Ascending aorta (tissue), 2 donors: ENCODE data around the gene WASHC3. TPM values are rescaled to one million over a fixed set of nuclear protein-coding genes. Genes with fewer than 3 reads are reported as not detected.

Experiments used
- DNase-seq, 2 donors: peaks; one replicate each; pipeline ENCODE4 v3.0.0-alpha.2; 2019; ENCODE audit warnings: low spot score in 2 of 2
- H3K27ac ChIP-seq, 2 donors: fragments of 200-600 bp; sonication (generic); one replicate each; pipeline ENCODE4 v1.5.1; 2016 to 2017; ENCODE audit warnings: mild to moderate bottlenecking in 1 of 2
- H3K27me3 ChIP-seq: fragments of 200-600 bp; sonication (generic); one replicate; pipeline ENCODE4 v1.5.1; 2017
- H3K36me3 ChIP-seq, 2 donors: fragments of 200-600 bp; sonication (generic); one replicate each; pipeline ENCODE4 v1.5.1; 2016
- H3K4me1 ChIP-seq, 2 donors: fragments of 200-600 bp; sonication (generic); one replicate each; pipeline ENCODE4 v1.5.1; 2016 to 2017; ENCODE audit warnings: mild to moderate bottlenecking in 1 of 2
- H3K4me3 ChIP-seq, 2 donors: fragments of 200-600 bp; sonication (generic); one replicate each; pipeline ENCODE4 v1.5.1; 2016 to 2017; ENCODE audit warnings: mild to moderate bottlenecking in 1 of 2
- H3K9me3 ChIP-seq, 2 donors: fragments of 200-600 bp; sonication (generic); one replicate each; pipeline ENCODE4 v1.5.1; 2016
- intact Hi-C: fragments of 100-400 bp; cut with DNase I; formaldehyde crosslinking; loops from one replicate; pipeline ENCODE4 v1.15.1; 2023
- total RNA-seq: library from RNA; depleted of rRNA; stranded (reverse); fragments of >200 nt; gene quantifications from one replicate; pipeline ENCODE4 v1.1.0, GENCODE V29; 2016
- TF ChIP-seq, protein P1 (sequence below), 3 experiments: fragments of 200-600 bp in 2 of 3; fragments of 450-650 bp in 1 of 3; sonication (generic) in 2 of 3; IDR thresholded peaks; one replicate each; pipeline ENCODE4 v1.5.1; 2016 to 2019; ENCODE audit warnings: antibody characterized with exemption in 3 of 3, mild to moderate bottlenecking in 1 of 3, moderate library complexity in 1 of 3

WASHC3 gene
- total RNA-seq, 1 donor from 2014 or later = 36.4 TPM

DNA sequence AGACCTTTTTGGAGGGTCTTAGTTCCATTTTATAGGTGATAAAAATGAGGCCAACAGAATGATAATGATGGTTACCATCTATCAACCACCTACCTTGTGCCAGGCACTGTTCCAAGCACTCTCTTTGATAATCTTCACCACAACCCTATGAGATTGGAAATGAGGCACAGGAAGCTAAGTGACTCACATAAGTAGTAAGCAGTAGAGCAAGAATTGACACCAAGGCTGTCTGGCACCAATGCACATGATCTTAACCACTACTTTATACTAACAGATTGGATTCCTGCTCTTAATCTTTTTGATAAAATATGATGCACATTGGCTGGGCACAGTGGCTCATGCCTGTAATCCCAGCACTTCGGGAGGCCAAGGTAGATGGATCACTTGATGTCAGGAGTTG is 93.0 kb downstream of the WASHC3 start:
- Histone ChIP-seq H3K9me3 (no peaks in the 10 kb centered on the region), H3K4me1 (no peaks in the 10 kb centered on the region), H3K36me3 (no peaks in the 10 kb centered on the region), H3K27ac (no peak overlapping the region), H3K27me3 (no peaks in the 10 kb centered on the region), H3K4me3 (no peak overlapping the region)
- TF ChIP-seq, protein P1, sequence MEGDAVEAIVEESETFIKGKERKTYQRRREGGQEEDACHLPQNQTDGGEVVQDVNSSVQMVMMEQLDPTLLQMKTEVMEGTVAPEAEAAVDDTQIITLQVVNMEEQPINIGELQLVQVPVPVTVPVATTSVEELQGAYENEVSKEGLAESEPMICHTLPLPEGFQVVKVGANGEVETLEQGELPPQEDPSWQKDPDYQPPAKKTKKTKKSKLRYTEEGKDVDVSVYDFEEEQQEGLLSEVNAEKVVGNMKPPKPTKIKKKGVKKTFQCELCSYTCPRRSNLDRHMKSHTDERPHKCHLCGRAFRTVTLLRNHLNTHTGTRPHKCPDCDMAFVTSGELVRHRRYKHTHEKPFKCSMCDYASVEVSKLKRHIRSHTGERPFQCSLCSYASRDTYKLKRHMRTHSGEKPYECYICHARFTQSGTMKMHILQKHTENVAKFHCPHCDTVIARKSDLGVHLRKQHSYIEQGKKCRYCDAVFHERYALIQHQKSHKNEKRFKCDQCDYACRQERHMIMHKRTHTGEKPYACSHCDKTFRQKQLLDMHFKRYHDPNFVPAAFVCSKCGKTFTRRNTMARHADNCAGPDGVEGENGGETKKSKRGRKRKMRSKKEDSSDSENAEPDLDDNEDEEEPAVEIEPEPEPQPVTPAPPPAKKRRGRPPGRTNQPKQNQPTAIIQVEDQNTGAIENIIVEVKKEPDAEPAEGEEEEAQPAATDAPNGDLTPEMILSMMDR (IDR thresholded peaks at IDR 0.05) = no peak
- intact Hi-C loops = no loop called here
- DNase-seq = no peak

DNA sequence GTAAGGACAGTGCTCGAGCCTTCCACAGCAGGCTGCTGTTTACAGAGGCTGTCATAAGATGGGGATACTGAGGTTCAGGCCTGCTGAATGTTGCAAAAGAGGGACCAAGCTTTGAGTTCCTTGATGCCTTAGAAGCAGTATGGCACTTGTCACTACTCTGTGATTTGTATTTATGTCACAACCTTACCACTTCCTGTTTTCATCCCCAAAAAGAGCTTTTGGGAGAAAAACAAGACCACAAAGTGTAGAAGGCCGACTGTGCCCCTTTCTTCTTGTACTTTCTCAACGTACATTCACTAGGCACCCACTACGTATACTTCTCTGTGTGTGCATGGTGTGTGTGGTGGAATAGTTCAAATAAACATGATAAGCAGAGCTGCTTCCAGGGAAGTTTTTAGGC is 94.3 kb downstream of the WASHC3 start:
- TF ChIP-seq, protein P1 (IDR thresholded peaks at IDR 0.05) = no peak
- no peaks in the 10 kb centered on the region for H3K4me1 ChIP-seq
- no peak overlapping the region for H3K27ac ChIP-seq
- no peaks in the 10 kb centered on the region for H3K27me3 ChIP-seq
- intact Hi-C loops = no loop called here
- no peaks in the 10 kb centered on the region for H3K36me3 ChIP-seq
- H3K4me3 ChIP-seq = no peak overlapping the region
- DNase-seq = no peak
- H3K9me3 ChIP-seq = no peaks in the 10 kb centered on the region

DNA sequence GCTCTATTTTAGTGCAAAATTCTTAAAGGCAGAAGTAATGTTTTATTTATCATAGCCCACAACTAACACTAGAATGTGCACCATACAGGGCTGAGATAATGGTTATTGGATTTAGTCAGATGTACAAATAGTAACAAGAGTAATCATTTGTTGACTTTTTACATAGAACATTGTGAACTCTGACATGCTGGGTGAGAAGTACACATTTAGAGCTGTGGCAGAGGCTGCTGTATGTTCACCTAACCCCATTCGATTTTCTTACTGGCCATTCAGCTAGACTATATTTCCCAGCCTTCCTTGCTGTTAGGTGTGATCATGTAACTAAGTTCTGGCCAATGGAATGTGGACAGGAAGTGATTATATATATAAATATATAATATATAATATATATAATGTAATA is 95.3 kb downstream of the WASHC3 start:
- no peaks in the 10 kb centered on the region for H3K27me3 ChIP-seq
- H3K36me3 ChIP-seq = no peaks in the 10 kb centered on the region
- H3K27ac ChIP-seq = no peak overlapping the region
- H3K9me3 ChIP-seq = no peaks in the 10 kb centered on the region
- intact Hi-C loops = no loop called here
- DNase-seq = no peak
- H3K4me3 ChIP-seq = no peak overlapping the region
- H3K4me1 ChIP-seq = no peaks in the 10 kb centered on the region
- TF ChIP-seq, protein P1 (IDR thresholded peaks at IDR 0.05) = no peak

DNA sequence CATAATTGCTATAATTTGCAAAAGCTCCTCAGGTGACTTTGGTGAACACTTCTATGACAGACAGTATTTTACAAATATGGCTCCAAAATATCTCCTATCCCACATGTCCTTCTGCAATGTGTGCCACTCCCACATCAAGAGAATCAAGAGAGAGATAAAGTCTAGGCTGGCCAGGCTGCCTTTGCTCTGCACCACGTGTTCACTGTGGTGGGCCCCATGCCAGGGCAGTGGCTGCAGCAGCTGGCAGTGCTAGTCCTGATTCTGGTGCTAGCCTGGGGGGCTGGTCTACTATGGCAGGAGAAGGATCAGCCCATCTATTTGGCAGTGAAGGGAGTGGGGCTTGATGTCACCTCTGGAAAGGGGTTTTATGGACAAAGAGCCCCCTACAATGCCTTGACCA is 98.1 kb downstream of the WASHC3 start:
- H3K27me3 ChIP-seq = no peaks in the 10 kb centered on the region
- H3K9me3 ChIP-seq = no peaks in the 10 kb centered on the region
- no peaks in the 10 kb centered on the region for H3K36me3 ChIP-seq
- DNase-seq = no peak
- no peak overlapping the region for H3K4me3 ChIP-seq
- H3K27ac ChIP-seq = no peak overlapping the region
- intact Hi-C loops = no loop called here
- H3K4me1 ChIP-seq = no peaks in the 10 kb centered on the region
- TF ChIP-seq, protein P1 (IDR thresholded peaks at IDR 0.05) = no peak

Other genes starting within 250 kb of the WASHC3 start
- gene GNPTAB, start 231.0 kb downstream of the WASHC3 start, total RNA-seq = 9.5 TPM
- 8.8 TPM for gene DRAM1, start 184.4 kb downstream of the WASHC3 start, total RNA-seq
- 66.9 TPM for gene NUP37, start 58.1 kb upstream of the WASHC3 start, total RNA-seq
- 0.64 TPM for gene PARPBP, start 58.2 kb upstream of the WASHC3 start, total RNA-seq
- not detected for gene PMCH, start 135.8 kb upstream of the WASHC3 start, total RNA-seq